ENCODE results near the gene PRDM10. TPM values are rescaled to one million over a fixed set of nuclear protein-coding genes. Genes with fewer than 3 reads are reported as not detected.

PRDM10 gene
- total RNA-seq, 1 experiment from 2014 or later: 4.0 TPM

DNA sequence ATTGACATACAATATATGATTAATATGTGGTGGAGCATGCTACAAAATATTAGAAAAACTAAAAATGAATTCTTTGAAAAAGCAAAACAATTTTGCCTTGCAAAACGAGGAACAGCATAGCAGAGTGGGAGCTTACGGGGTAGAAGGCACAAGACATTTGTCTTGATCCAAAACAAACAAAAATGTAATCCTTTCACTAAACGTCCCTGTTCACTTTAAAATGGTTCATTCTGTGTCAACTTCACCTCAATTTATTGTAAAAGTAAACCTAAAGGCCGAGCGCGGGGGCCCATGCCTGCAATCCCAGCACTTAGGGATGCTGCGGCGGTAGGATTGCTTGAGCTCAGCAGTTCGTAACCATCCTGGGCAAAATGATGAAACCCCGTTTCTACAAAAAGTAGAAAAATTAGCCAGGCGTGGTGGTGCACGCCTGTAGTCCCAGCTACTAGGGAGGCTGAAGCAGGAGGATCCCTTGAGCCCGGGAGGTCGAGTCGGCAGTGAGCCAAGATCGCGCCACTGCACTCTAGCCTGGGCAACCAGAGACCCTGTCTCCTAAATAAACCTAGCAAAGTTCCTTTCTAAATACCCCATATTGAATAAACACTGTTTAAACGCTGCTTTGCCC lies 2.0 kb downstream of the PRDM10 start:
- Histone ChIP-seq H3K27me3 (replicated peaks) (no peaks in the 10 kb centered on the region), H3K27ac (no peak overlapping the region), H3K36me3 (no peaks in the 10 kb centered on the region; the same call in 1 of the 2 replicates), H3K4me1 (replicated peaks) (peaks cover 10% of the 10 kb centered on the region; the same call in 1 of the 2 replicates), H3K9me3 (replicated peaks) (no peaks in the 10 kb centered on the region), H3K4me3 (no peak overlapping the region; the same call in 1 of the 2 replicates)
- no peak for DNase-seq (ENCODE audit: low read depth in 1 of 2, low spot score in 2 of 2)

DNA sequence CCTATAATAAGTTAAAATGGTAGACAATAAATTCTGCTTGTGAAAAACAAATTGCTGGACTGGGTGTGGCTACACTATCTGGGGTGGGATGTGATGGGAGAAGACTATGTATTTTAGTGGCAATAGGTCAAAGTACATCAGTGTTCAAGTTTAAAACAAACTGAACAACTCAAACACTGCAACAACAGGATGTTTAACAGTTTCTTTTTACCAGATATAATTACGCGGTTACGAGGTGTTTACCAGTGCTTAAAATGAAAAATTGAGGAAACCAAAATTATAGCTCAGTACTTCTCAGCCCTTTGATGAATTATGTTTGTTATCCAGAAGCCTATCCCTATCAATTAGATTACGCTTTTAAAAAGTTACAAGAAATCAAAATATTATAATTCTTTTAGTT lies 3.2 kb downstream of the PRDM10 start:
- H3K4me1 ChIP-seq (replicated peaks): peaks cover 8% of the 10 kb centered on the region; the same call in 1 of the 2 replicates
- no peak overlapping the region for H3K4me3 ChIP-seq
- H3K9me3 ChIP-seq (replicated peaks): no peaks in the 10 kb centered on the region
- H3K36me3 ChIP-seq: no peaks in the 10 kb centered on the region; the same call in 1 of the 2 replicates
- DNase-seq (ENCODE audit: low read depth in 1 of 2, low spot score in 2 of 2): no peak
- H3K27ac ChIP-seq: no peak overlapping the region
- H3K27me3 ChIP-seq (replicated peaks): no peaks in the 10 kb centered on the region

DNA sequence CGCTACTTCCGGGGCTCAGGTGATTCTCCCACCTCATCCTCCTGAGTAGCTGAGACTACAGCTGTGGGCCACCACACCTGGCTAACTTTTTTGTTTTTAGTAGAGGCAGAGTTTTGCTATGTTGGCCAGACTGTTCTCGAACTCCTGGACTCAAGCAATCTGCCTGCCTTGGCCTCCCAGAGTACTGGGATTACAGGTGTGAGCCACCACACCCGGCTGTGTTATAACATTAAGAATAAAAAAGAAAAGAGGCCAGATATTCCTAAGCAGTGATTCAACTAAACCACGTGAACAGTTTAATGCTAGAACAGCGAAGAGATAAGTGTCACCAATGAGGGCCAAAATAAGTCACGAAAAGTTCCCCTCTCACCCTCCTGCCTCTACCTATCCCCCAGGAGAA lies 3.7 kb downstream of the PRDM10 start:
- H3K9me3 ChIP-seq (replicated peaks): no peaks in the 10 kb centered on the region
- H3K27ac ChIP-seq: no peak overlapping the region
- H3K4me1 ChIP-seq (replicated peaks): peaks cover 3% of the 10 kb centered on the region; the same call in 1 of the 2 replicates
- H3K4me3 ChIP-seq: no peak overlapping the region
- DNase-seq (ENCODE audit: low read depth in 1 of 2, low spot score in 2 of 2): no peak
- no peaks in the 10 kb centered on the region; the same call in 1 of the 2 replicates for H3K36me3 ChIP-seq
- no peaks in the 10 kb centered on the region for H3K27me3 ChIP-seq (replicated peaks)

DNA sequence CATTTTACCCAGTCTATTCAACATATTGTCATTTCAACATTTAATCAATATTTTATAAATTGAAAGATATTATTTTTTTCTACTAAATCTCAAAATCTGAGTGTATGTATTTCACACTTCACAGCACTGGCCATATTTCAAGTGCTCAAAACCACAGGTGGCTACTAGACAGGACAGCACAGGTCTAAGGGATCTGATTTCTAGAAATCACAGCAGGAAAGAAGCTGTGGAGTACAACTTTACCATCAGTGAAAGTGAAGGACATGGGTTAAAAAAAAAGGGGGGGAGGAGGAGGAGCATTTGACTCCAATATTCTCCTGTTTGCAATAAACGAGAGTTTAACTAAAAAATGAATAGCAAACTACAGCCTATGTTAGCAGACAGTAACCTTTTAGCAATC lies 4.5 kb downstream of the PRDM10 start:
- no peak overlapping the region for H3K27ac ChIP-seq
- H3K9me3 ChIP-seq (replicated peaks): no peaks in the 10 kb centered on the region
- H3K4me1 ChIP-seq (replicated peaks): no peaks in the 10 kb centered on the region
- no peaks in the 10 kb centered on the region for H3K27me3 ChIP-seq (replicated peaks)
- DNase-seq (ENCODE audit: low read depth in 1 of 2, low spot score in 2 of 2): no peak
- H3K36me3 ChIP-seq: no peaks in the 10 kb centered on the region; the same call in 1 of the 2 replicates
- no peak overlapping the region for H3K4me3 ChIP-seq

DNA sequence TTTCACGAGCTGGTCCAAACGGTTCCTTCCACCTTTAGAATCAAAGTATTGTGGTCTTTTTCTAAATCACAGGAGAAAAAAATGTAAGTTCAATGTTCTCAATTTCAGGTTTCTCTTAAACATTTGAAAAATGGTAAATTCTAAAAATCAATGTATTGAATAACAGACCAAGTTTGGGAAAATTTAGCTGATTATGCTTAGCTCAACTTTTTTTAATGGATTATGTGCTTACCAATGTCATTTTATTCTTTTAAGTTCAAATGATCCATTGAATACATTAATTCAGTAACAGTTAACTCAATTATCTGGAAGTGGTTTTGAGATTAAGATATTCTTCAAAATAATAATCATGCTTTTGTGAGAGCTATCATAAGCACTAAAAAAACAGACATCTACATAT lies 5.1 kb downstream of the PRDM10 start:
- H3K36me3 ChIP-seq: no peaks in the 10 kb centered on the region; the same call in 1 of the 2 replicates
- no peak overlapping the region for H3K27ac ChIP-seq
- H3K4me3 ChIP-seq: no peak overlapping the region
- no peaks in the 10 kb centered on the region for H3K27me3 ChIP-seq (replicated peaks)
- no peaks in the 10 kb centered on the region for H3K4me1 ChIP-seq (replicated peaks)
- no peak for DNase-seq (ENCODE audit: low read depth in 1 of 2, low spot score in 2 of 2)
- H3K9me3 ChIP-seq (replicated peaks): no peaks in the 10 kb centered on the region

DNA sequence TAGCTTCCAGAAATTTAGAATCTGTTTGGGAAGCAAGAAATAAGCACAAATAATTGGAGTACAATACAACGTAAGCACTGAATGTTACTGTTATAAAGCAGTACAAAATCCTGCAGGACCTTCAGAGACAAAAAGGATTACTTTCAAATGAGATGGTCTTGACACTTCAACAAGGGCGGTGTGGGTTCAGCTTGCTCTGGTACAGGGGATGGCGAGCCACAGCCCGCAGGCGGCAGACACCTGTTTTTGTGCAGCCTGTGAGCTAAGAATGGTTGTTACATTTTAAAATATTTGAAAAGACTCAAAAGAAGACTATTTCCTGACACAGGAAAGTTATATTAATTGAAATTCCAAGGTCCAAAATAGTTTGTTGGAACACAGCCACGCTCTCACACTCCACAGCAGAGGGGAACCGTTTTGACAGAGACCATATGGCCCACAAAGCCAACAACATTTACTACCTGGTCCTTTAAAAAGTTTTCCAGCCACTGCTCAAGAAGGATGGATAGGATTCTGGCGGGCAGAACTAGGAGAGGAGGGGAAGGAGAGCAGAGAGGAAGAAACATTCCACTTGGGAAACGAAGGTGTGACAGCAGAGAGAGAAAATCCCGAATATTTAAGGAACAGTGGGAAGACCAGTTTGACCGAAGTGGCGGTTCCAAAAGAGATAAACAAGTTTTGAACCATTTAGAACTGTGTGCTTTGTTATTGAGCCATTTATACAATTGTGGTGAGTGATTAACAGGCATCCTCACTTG lies 6.3 kb downstream of the PRDM10 start:
- Histone ChIP-seq H3K27me3 (replicated peaks) (no peaks in the 10 kb centered on the region), H3K27ac (no peak overlapping the region), H3K9me3 (replicated peaks) (no peaks in the 10 kb centered on the region), H3K36me3 (no peaks in the 10 kb centered on the region), H3K4me1 (replicated peaks) (no peaks in the 10 kb centered on the region), H3K4me3 (no peak overlapping the region)
- DNase-seq (ENCODE audit: low read depth in 1 of 2, low spot score in 2 of 2): no peak

DNA sequence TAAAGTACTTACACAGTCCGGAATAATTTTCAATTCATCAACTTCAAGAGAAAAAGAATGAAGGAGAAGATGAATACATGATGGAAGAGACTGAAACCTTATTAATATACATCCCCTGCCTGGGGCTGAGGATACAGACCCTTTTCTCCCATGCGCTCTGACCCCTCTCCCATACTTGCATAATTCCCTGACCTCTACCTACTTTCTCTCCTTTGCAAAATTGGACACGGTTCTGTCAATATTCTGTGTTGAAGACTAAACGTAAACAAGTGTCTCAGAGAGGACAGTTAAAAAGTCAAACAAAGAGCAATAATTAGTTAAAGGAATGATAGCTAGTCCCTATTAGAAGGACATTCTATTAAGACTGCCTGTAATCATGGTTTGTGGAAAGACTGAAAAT lies 7.5 kb downstream of the PRDM10 start:
- DNase-seq (ENCODE audit: low read depth in 1 of 2, low spot score in 2 of 2): no peak
- Histone ChIP-seq H3K27ac (no peak overlapping the region), H3K4me3 (no peak overlapping the region), H3K4me1 (replicated peaks) (no peaks in the 10 kb centered on the region), H3K36me3 (no peaks in the 10 kb centered on the region), H3K9me3 (replicated peaks) (no peaks in the 10 kb centered on the region), H3K27me3 (replicated peaks) (no peaks in the 10 kb centered on the region)

DNA sequence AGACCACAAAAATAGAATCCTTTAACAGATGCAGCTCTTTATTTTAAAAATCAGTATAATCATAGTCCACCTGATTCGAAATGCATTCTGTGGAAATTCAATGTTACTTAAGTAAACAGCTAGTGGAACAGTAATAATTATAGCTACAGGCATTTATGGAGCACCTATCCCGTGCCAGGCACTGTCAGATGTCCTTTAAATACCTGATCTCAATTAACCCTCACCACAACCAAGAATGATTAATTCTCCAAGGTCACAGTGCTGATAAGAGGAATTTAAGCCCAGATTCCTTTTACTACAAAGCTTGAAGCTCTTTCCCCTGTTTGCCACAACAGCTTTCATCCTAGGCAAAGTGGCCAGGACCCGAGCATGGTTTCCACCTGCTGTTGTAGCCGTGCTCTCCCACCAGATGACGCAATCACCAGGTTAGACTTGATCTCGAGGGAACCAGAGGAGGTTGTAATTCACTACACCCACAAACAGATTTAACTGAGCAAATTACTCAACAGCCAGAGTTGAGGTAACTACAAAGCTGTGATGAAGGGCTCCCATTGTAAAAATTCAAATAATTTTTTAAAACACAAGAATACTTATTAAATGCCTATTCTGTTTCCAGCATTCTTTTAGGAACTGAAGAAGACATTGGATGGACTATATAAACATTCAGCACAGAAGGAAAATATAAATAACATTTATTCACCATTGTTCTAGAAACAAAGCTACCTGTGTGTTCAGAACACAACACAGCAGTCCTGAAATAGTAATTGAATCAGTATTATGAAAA lies 10.3 kb downstream of the PRDM10 start:
- Histone ChIP-seq H3K9me3 (replicated peaks) (no peaks in the 10 kb centered on the region), H3K36me3 (no peaks in the 10 kb centered on the region), H3K4me3 (no peak overlapping the region), H3K4me1 (replicated peaks) (no peaks in the 10 kb centered on the region), H3K27ac (no peak overlapping the region), H3K27me3 (replicated peaks) (no peaks in the 10 kb centered on the region)
- DNase-seq (ENCODE audit: low read depth in 1 of 2, low spot score in 2 of 2): no peak

DNA sequence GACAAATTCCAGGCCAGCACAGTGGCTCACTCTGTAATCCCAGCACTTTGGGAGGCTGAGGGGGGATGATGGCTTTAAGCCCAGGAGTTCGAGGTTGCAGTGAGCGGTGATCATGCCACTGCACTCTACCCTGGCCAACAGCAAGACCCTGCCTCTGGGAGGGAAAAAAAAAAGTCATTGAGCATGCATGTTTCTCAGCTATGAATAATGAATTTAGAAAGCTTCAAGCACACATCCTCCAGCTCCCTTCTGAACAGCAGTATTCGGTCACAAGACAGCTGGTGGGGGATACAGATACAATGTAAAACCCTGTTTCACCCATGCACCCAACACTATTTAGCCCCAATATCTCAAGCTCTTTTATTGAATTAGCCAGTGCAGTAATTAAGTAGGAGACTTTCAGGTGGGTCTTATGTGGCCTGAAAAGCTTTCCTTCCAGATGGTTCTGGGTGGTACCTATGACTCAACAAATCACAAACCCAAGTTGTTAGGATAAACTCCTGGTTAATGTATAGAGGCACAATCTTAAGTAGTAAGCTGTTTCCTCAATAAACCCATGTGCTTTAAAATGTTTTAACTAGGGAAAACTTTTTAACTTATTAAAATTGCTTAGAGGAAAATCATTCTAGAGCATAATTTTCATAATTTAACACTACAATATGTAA lies 13.4 kb downstream of the PRDM10 start:
- H3K27me3 ChIP-seq (replicated peaks): no peaks in the 10 kb centered on the region
- no peak overlapping the region for H3K27ac ChIP-seq
- DNase-seq (ENCODE audit: low read depth in 1 of 2, low spot score in 2 of 2): no peak
- H3K4me3 ChIP-seq: no peak overlapping the region
- no peaks in the 10 kb centered on the region for H3K4me1 ChIP-seq (replicated peaks)
- no peaks in the 10 kb centered on the region for H3K36me3 ChIP-seq
- no peaks in the 10 kb centered on the region for H3K9me3 ChIP-seq (replicated peaks)

DNA sequence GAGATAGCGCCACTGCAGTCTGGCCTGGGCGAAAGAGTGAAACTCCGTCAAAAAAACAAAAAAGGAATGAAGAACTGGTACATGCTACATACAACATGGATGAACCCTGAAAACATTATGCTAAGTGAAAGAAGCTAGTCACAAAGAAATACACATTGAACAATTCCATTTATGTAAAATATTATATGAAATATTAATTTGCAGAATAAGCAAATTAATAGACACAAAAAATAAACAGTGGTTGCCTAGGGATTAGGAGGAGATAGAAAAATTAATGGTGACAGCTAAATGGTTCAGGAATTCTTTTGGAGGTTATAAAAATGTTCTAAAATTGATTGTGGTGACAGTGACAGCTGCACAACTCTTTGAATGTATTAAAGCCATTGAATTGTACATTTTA lies 14.7 kb downstream of the PRDM10 start:
- no peak overlapping the region for H3K27ac ChIP-seq
- no peaks in the 10 kb centered on the region for H3K36me3 ChIP-seq
- no peaks in the 10 kb centered on the region for H3K27me3 ChIP-seq (replicated peaks)
- DNase-seq (ENCODE audit: low read depth in 1 of 2, low spot score in 2 of 2): no peak
- H3K4me1 ChIP-seq (replicated peaks): no peaks in the 10 kb centered on the region
- no peaks in the 10 kb centered on the region for H3K9me3 ChIP-seq (replicated peaks)
- H3K4me3 ChIP-seq: no peak overlapping the region

DNA sequence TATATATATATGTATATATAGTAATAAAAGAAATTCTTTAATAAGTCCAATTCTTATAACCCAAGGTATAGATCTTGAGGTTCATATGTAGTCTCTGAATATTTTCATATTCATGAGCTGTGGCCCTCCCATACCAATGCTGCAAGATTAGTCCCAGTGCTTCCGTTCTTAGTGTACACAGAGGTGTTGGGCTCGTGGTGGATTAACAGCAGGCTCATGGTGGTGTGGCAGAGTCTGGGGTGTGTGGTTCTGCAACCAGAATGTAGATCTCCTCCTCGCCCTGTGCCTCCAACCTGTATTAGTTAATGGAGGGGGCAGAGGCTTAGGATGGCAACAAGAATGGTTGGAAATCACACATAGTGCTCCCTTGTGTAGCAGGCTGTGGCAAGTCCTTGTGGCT lies 16.8 kb downstream of the PRDM10 start:
- Histone ChIP-seq H3K36me3 (no peaks in the 10 kb centered on the region), H3K4me3 (no peak overlapping the region), H3K27ac (no peak overlapping the region), H3K4me1 (replicated peaks) (no peaks in the 10 kb centered on the region), H3K9me3 (replicated peaks) (no peaks in the 10 kb centered on the region), H3K27me3 (replicated peaks) (no peaks in the 10 kb centered on the region)
- DNase-seq (ENCODE audit: low read depth in 1 of 2, low spot score in 2 of 2): no peak

DNA sequence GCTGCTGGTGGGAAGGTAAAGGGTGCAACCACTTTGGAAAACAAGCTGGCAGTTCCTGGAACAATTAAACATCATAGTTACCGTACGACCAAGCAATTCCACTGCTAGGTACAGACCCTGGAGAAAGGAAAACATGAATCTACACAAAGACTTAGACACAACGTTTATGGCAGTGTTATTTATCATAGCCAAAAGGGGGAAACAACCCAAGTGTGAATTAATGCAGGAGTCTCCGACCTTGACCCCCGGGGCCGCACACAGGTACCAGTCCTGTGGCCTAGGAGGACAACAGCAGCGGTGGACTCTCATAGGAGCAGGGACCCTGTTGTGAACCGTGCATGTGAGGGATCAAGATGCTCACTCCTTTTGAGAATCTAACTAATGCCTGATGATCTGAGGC lies 22.5 kb downstream of the PRDM10 start:
- Histone ChIP-seq H3K4me1 (replicated peaks) (no peaks in the 10 kb centered on the region), H3K4me3 (no peak overlapping the region), H3K9me3 (replicated peaks) (no peaks in the 10 kb centered on the region), H3K27ac (no peak overlapping the region), H3K36me3 (no peaks in the 10 kb centered on the region), H3K27me3 (replicated peaks) (no peaks in the 10 kb centered on the region)
- DNase-seq (ENCODE audit: low read depth in 1 of 2, low spot score in 2 of 2): no peak

DNA sequence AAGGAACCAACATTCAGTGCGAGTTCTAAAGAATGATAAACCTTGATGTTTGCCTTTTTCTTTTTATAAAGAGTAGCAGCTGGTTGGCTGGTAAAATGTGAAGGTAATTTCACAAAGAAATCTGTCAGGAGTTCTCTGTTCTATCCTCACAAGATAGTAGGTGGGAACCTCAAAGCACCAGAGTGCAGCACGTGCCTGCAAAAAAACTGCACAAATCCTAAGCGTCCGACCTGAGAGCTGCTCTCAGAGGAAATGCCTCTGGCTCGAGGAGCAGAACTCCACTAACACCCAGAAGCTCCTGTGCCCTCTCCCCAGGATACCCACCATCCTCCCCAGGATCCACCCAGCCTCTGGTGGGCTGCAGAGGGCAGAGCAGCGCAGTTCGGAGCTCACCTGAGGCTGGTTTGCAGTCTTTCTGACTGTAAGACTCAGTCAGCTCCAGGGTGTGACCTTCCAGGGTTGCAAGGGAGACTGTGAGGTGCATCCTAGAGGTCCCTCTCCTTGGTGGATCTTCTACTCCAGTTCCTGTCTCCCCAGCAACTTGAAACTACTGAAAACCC lies 23.5 kb downstream of the PRDM10 start:
- H3K4me3 ChIP-seq: no peak overlapping the region
- no peaks in the 10 kb centered on the region for H3K27me3 ChIP-seq (replicated peaks)
- no peaks in the 10 kb centered on the region for H3K4me1 ChIP-seq (replicated peaks)
- no peaks in the 10 kb centered on the region for H3K36me3 ChIP-seq
- H3K9me3 ChIP-seq (replicated peaks): no peaks in the 10 kb centered on the region
- no peak for DNase-seq (ENCODE audit: low read depth in 1 of 2, low spot score in 2 of 2)
- H3K27ac ChIP-seq: no peak overlapping the region
